ENCODE data around the gene NOP58.
A peak's percentile ranks its signal among the peaks of the same experiment; 100 is the strongest.
"Not testable (repeated sequence)": the region's sequence is repeated elsewhere in the genome, so short reads cannot be mapped to it uniquely, and the experiment has no call there.

The NOP58 gene

GRCh38 chr2:202265467-202266277, at the start of gene NOP58:
Gene NOP58 (plus strand): TSS chr2:202265763. CDS start chr2:202265942, 179 bp downstream.
- peak within 1 kb of the TSS; percentile 99 for H3K4me3 ChIP-seq (ENCODE audit: low read length)
- TF ChIP-seq CTCF (conservative IDR thresholded peaks at IDR 0.05; ENCODE audit: low read length), result no peak

GRCh38 chr2:202221873-202222272, 43.7 kb upstream of the NOP58 start:
- no peak overlapping the region for H3K4me3 ChIP-seq (ENCODE audit: low read length)
- no peak for TF ChIP-seq CTCF (conservative IDR thresholded peaks at IDR 0.05; ENCODE audit: low read length)
- DNase-seq (ENCODE audit: low read depth), result peak; percentile 20

More at GRCh38 chr2:202265467-202266277, at the start of gene NOP58:
- peak; percentile 93 for DNase-seq (ENCODE audit: low read depth)

GRCh38 chr2:202237787-202238233, 27.8 kb upstream of the NOP58 start:
- DNase-seq (ENCODE audit: low read depth), result peak; percentile 52
- no peak for TF ChIP-seq CTCF (conservative IDR thresholded peaks at IDR 0.05; ENCODE audit: low read length)
- H3K4me3 ChIP-seq (ENCODE audit: low read length), result peak overlapping the region; percentile 96

GRCh38 chr2:202238234-202239197, 27.0 kb upstream of the NOP58 start, which contains the start of gene SUMO1:
Gene SUMO1 (minus strand): TSS chr2:202238597. CDS start chr2:202238451, 146 bp downstream.
- peak within 1 kb of the TSS; percentile 96 for H3K4me3 ChIP-seq (ENCODE audit: low read length)
- peak; percentile 79 for DNase-seq (ENCODE audit: low read depth)
- TF ChIP-seq CTCF (conservative IDR thresholded peaks at IDR 0.05; ENCODE audit: low read length), result no peak

- not testable (repeated sequence) for H3K4me3 ChIP-seq (ENCODE audit: low read length); DNase-seq (ENCODE audit: low read depth)
These were observed 17.9 kb upstream of the NOP58 start for GRCh38 chr2:202247710-202248109.

GRCh38 chr2:202249521-202250253, 15.9 kb upstream of the NOP58 start:
- TF ChIP-seq CTCF (conservative IDR thresholded peaks at IDR 0.05; ENCODE audit: low read length), result no peak
- no peak overlapping the region for H3K4me3 ChIP-seq (ENCODE audit: low read length)
- DNase-seq (ENCODE audit: low read depth), result no peak

GRCh38 chr2:202251494-202251893, 14.1 kb upstream of the NOP58 start:
- no peak overlapping the region for H3K4me3 ChIP-seq (ENCODE audit: low read length)
- TF ChIP-seq CTCF (conservative IDR thresholded peaks at IDR 0.05; ENCODE audit: low read length), result no peak
- no peak for DNase-seq (ENCODE audit: low read depth)
